ENCODE measurements around the gene PNKD. TPM values are rescaled to one million over a fixed set of nuclear protein-coding genes. Genes with fewer than 3 reads are reported as not detected.
A peak's percentile ranks its signal among the peaks of the same experiment; 100 is the strongest.

Gene PNKD
- total and polyA plus RNA-seq, 2 donors (not counting 1 experiment from before 2014, with no cell fraction given), result 27.7 to 29.1 TPM

GRCh38 chr2:218371983-218372350, 101.6 kb downstream of the PNKD start:
- DNase-seq (ENCODE audit: low read depth in 2 of 2), result no peak
- TF ChIP-seq CTCF (conservative IDR thresholded peaks at IDR 0.05 in 1 of 2, IDR thresholded peaks at IDR 0.05 in 1 of 2; ENCODE audit: low read depth in 1 of 2, low read length in 2 of 2) (no peak), EZH2 (IDR thresholded peaks at IDR 0.05; ENCODE audit: low read length, missing control alignments) (no peak)
- H3K9ac ChIP-seq (ENCODE audit: insufficient read depth, low read length), result no peak overlapping the region

GRCh38 chr2:218374795-218375194, 104.5 kb downstream of the PNKD start:
- Histone ChIP-seq H3K4me2 (ENCODE audit: extremely low read depth, insufficient read depth, low read length) (no peak overlapping the region), H3K4me3 (replicated peaks in 1 of 4; ENCODE audit: control extremely low read depth in 1 of 4, insufficient read depth in 1 of 4, low read depth in 3 of 4, low read length in 4 of 4) (no peak overlapping the region), H3K27ac (ENCODE audit: insufficient read depth, low read length) (no peak overlapping the region), H3K79me2 (ENCODE audit: control insufficient read depth, insufficient read depth, low read length) (no peaks in the 10 kb centered on the region), H3K4me1 (ENCODE audit: control insufficient read depth, extremely low read depth, insufficient read depth, low read length) (peaks cover 2% of the 10 kb centered on the region), H4K20me1 (ENCODE audit: control insufficient read depth, extremely low read depth, insufficient read depth, low read length) (no peaks in the 10 kb centered on the region), H2AFZ (ENCODE audit: low read length) (no peak overlapping the region), H3K27me3 (ENCODE audit: control insufficient read depth, insufficient read depth, low read length) (peaks cover 3% of the 10 kb centered on the region), H3K9me3 (ENCODE audit: control insufficient read depth, insufficient read depth, low read depth, low read length) (no peaks in the 10 kb centered on the region), H3K9ac (ENCODE audit: insufficient read depth, low read length) (no peak overlapping the region), H3K36me3 (ENCODE audit: control insufficient read depth, insufficient read depth, low read length) (no peaks in the 10 kb centered on the region)
- DNase-seq (ENCODE audit: low read depth in 2 of 2), result no peak
- no peak for TF ChIP-seq CTCF (conservative IDR thresholded peaks at IDR 0.05 in 1 of 2, IDR thresholded peaks at IDR 0.05 in 1 of 2; ENCODE audit: low read depth in 1 of 2, low read length in 2 of 2)
- TF ChIP-seq EZH2 (IDR thresholded peaks at IDR 0.05; ENCODE audit: low read length, missing control alignments), result no peak

More at GRCh38 chr2:218371983-218372350, 101.6 kb downstream of the PNKD start:
- H3K27ac ChIP-seq (ENCODE audit: insufficient read depth, low read length), result no peak overlapping the region
- H3K9me3 ChIP-seq (ENCODE audit: control insufficient read depth, insufficient read depth, low read depth, low read length), result no peaks in the 10 kb centered on the region
- no peak overlapping the region for H2AFZ ChIP-seq (ENCODE audit: low read length)
- no peak overlapping the region for H3K4me3 ChIP-seq (replicated peaks in 1 of 4; ENCODE audit: control extremely low read depth in 1 of 4, insufficient read depth in 1 of 4, low read depth in 3 of 4, low read length in 4 of 4)
- H3K4me1 ChIP-seq (ENCODE audit: control insufficient read depth, extremely low read depth, insufficient read depth, low read length), result peaks cover 2% of the 10 kb centered on the region
- H4K20me1 ChIP-seq (ENCODE audit: control insufficient read depth, extremely low read depth, insufficient read depth, low read length), result no peaks in the 10 kb centered on the region
- H3K79me2 ChIP-seq (ENCODE audit: control insufficient read depth, insufficient read depth, low read length), result no peaks in the 10 kb centered on the region
- no peaks in the 10 kb centered on the region for H3K27me3 ChIP-seq (ENCODE audit: control insufficient read depth, insufficient read depth, low read length)
- no peaks in the 10 kb centered on the region for H3K36me3 ChIP-seq (ENCODE audit: control insufficient read depth, insufficient read depth, low read length)
- H3K4me2 ChIP-seq (ENCODE audit: extremely low read depth, insufficient read depth, low read length), result no peak overlapping the region

GRCh38 chr2:218375212-218375611, 104.9 kb downstream of the PNKD start:
- peak; percentile 33 to 81 for DNase-seq (ENCODE audit: low read depth in 2 of 2)

More at GRCh38 chr2:218375212-218375611, 104.9 kb downstream of the PNKD start:
- TF ChIP-seq CTCF (conservative IDR thresholded peaks at IDR 0.05 in 1 of 2, IDR thresholded peaks at IDR 0.05 in 1 of 2; ENCODE audit: low read depth in 1 of 2, low read length in 2 of 2) (no peak), EZH2 (IDR thresholded peaks at IDR 0.05; ENCODE audit: low read length, missing control alignments) (no peak)
- H3K4me3 ChIP-seq (replicated peaks in 1 of 4; ENCODE audit: control extremely low read depth in 1 of 4, insufficient read depth in 1 of 4, low read depth in 3 of 4, low read length in 4 of 4), result no peak overlapping the region
- H3K27ac ChIP-seq (ENCODE audit: insufficient read depth, low read length), result no peak overlapping the region
- no peaks in the 10 kb centered on the region for H3K9me3 ChIP-seq (ENCODE audit: control insufficient read depth, insufficient read depth, low read depth, low read length)
- no peak overlapping the region for H3K4me2 ChIP-seq (ENCODE audit: extremely low read depth, insufficient read depth, low read length)
- H3K4me1 ChIP-seq (ENCODE audit: control insufficient read depth, extremely low read depth, insufficient read depth, low read length), result peaks cover 2% of the 10 kb centered on the region
- H3K36me3 ChIP-seq (ENCODE audit: control insufficient read depth, insufficient read depth, low read length), result no peaks in the 10 kb centered on the region
- H4K20me1 ChIP-seq (ENCODE audit: control insufficient read depth, extremely low read depth, insufficient read depth, low read length), result no peaks in the 10 kb centered on the region
- no peak overlapping the region for H3K9ac ChIP-seq (ENCODE audit: insufficient read depth, low read length)
- peaks cover 3% of the 10 kb centered on the region for H3K27me3 ChIP-seq (ENCODE audit: control insufficient read depth, insufficient read depth, low read length)
- H3K79me2 ChIP-seq (ENCODE audit: control insufficient read depth, insufficient read depth, low read length), result no peaks in the 10 kb centered on the region
- H2AFZ ChIP-seq (ENCODE audit: low read length), result no peak overlapping the region
